ENCODE results near the gene EXD3.

- TF ChIP-seq FOXJ3 (CRISPR knock-in tag; IDR thresholded peaks at IDR 0.05) (no peak), FOXM1 (IDR thresholded peaks at IDR 0.05; ENCODE audit: low read depth) (no peak)
Observed at GRCh38 chr9:137445275-137445807, 22.4 kb upstream of the EXD3 start.

Measured in SK-N-SH (cell line).